WTC11 (cell line): Measurements from ENCODE around the gene STARD10. TPM values are rescaled to one million over a fixed set of nuclear protein-coding genes. Genes with fewer than 3 reads are reported as not detected.

ENCODE experiments used
- ATAC-seq: fragments of 200-7000 bp; cut with Tn5 transposase; 2 replicates; pipeline ENCODE4 v1.10.0; 2021; ENCODE audit warnings: mild to moderate bottlenecking, moderate library complexity
- CTCF ChIA-PET: fragments of 300-600 bp; sonication (Branson Sonifier 250); formaldehyde crosslinking; loops from one replicate; lab custom pipeline; 2021; ENCODE audit warnings: antibody characterized with exemption; lab: Charles Lee
- POLR2A ChIA-PET: fragments of 350-600 bp; sonication (Branson Sonifier 250); formaldehyde crosslinking; loops from one replicate; lab custom pipeline; 2021; ENCODE audit warnings: antibody characterized with exemption; lab: Charles Lee
- DNase-seq: peaks from one replicate; pipeline ENCODE4 v3.0.0; 2021; ENCODE audit warnings: low spot score
- H3K27ac Mint-ChIP-seq: 2 replicates; pipeline ENCODE4 v1.8.0; 2021; ENCODE audit warnings: mixed read lengths
- H3K27me3 Mint-ChIP-seq: 2 replicates; pipeline ENCODE4 v1.8.0; 2021; ENCODE audit warnings: low read depth, mild to moderate bottlenecking, moderate library complexity, mixed read lengths
- H3K36me3 Mint-ChIP-seq: 2 replicates; pipeline ENCODE4 v1.8.0; 2021; ENCODE audit warnings: mixed read lengths
- H3K4me1 Mint-ChIP-seq: 2 replicates; pipeline ENCODE4 v1.8.0; 2022; ENCODE audit warnings: mixed read lengths
- H3K4me3 Mint-ChIP-seq: 2 replicates; pipeline ENCODE4 v1.8.0; 2021; ENCODE audit warnings: mild to moderate bottlenecking, moderate library complexity, mixed read lengths
- H3K9me3 Mint-ChIP-seq: 2 replicates; pipeline ENCODE4 v1.8.0; 2021; ENCODE audit warnings: mixed read lengths
- ATF2 ChIP-seq: sonication (generic); formaldehyde crosslinking; IDR thresholded peaks from 2 replicates; pipeline ENCODE4 v1.8.1; 2022; ENCODE audit warnings: low read depth, missing genetic modification reagents, borderline replicate concordance
- CREB1 ChIP-seq: sonication (generic); formaldehyde crosslinking; IDR thresholded peaks from 2 replicates; pipeline ENCODE4 v1.8.0; 2023; ENCODE audit warnings: mild to moderate bottlenecking, missing genetic modification reagents
- CREM ChIP-seq: sonication (generic); formaldehyde crosslinking; IDR thresholded peaks from 2 replicates; pipeline ENCODE4 v1.8.1; 2022; ENCODE audit warnings: mild to moderate bottlenecking, missing genetic modification reagents, moderate library complexity
- ELF4 ChIP-seq: sonication (generic); formaldehyde crosslinking; IDR thresholded peaks from 2 replicates; pipeline ENCODE4 v1.8.1; 2022; ENCODE audit warnings: low read depth, mild to moderate bottlenecking, moderate library complexity, missing genetic modification reagents
- EMX1 ChIP-seq: fragments of 250-450 bp; sonication (Bioruptor Pico); IDR thresholded peaks from 2 replicates; pipeline ENCODE4 v1.8.0; 2021; ENCODE audit warnings: mild to moderate bottlenecking
- ESRRA ChIP-seq: sonication (generic); formaldehyde crosslinking; IDR thresholded peaks from 2 replicates; pipeline ENCODE4 v1.8.1; 2022; ENCODE audit warnings: mild to moderate bottlenecking, missing genetic modification reagents, borderline replicate concordance
- GABPB1 ChIP-seq: sonication (generic); formaldehyde crosslinking; IDR thresholded peaks from 2 replicates; pipeline ENCODE4 v1.8.1; 2023; ENCODE audit warnings: mild to moderate bottlenecking, missing genetic modification reagents
- GRHL2 ChIP-seq: fragments of 250-450 bp; sonication (Bioruptor Pico); IDR thresholded peaks from 2 replicates; pipeline ENCODE4 v1.8.0; 2022; ENCODE audit warnings: mild to moderate bottlenecking, moderate library complexity; ENCODE audit not compliant: insufficient replicate concordance, severe bottlenecking
- IRF2 ChIP-seq: sonication (generic); formaldehyde crosslinking; IDR thresholded peaks from 2 replicates; pipeline ENCODE4 v1.8.0; 2022; ENCODE audit warnings: low read depth, missing genetic modification reagents, borderline replicate concordance
- KAT7 ChIP-seq: sonication (generic); formaldehyde crosslinking; IDR thresholded peaks from 2 replicates; pipeline ENCODE4 v1.8.1; 2023; ENCODE audit warnings: missing genetic modification reagents, mild to moderate bottlenecking, borderline replicate concordance
- MXD4 ChIP-seq: fragments of 250-450 bp; sonication (Bioruptor Pico); IDR thresholded peaks from 2 replicates; pipeline ENCODE4 v1.8.0; 2021; ENCODE audit warnings: mild to moderate bottlenecking, moderate library complexity, borderline replicate concordance
- NR1H2 ChIP-seq: sonication (generic); formaldehyde crosslinking; IDR thresholded peaks from 2 replicates; pipeline ENCODE4 v1.9.0; 2021; ENCODE audit warnings: mild to moderate bottlenecking, moderate library complexity, missing genetic modification reagents
- PRDM15 ChIP-seq: sonication (generic); formaldehyde crosslinking; IDR thresholded peaks from 2 replicates; pipeline ENCODE4 v1.8.0; 2022; ENCODE audit warnings: missing genetic modification reagents
- PRRX2 ChIP-seq: fragments of 250-450 bp; sonication (Bioruptor Pico); IDR thresholded peaks from 2 replicates; pipeline ENCODE4 v1.8.0; 2021; ENCODE audit warnings: mild to moderate bottlenecking
- SMAD3 ChIP-seq: sonication (generic); formaldehyde crosslinking; IDR thresholded peaks from 2 replicates; pipeline ENCODE4 v1.8.0; 2022; ENCODE audit warnings: missing genetic modification reagents, mild to moderate bottlenecking, borderline replicate concordance
- SOX15 ChIP-seq: fragments of 250-450 bp; sonication (Bioruptor Pico); IDR thresholded peaks from 2 replicates; pipeline ENCODE4 v1.9.0; 2021; ENCODE audit warnings: mild to moderate bottlenecking
- SP1 ChIP-seq: sonication (generic); formaldehyde crosslinking; conservative IDR thresholded peaks from 2 replicates; pipeline ENCODE4 v1.8.1; 2022; ENCODE audit warnings: missing genetic modification reagents
- TEAD4 ChIP-seq: sonication (generic); formaldehyde crosslinking; IDR thresholded peaks from 2 replicates; pipeline ENCODE4 v1.8.0; 2022; ENCODE audit warnings: mild to moderate bottlenecking, missing genetic modification reagents
- ZBTB21 ChIP-seq: sonication (generic); formaldehyde crosslinking; IDR thresholded peaks from 2 replicates; pipeline ENCODE4 v1.8.1; 2023; ENCODE audit warnings: mild to moderate bottlenecking, missing genetic modification reagents, borderline replicate concordance
- ZNF671 ChIP-seq: fragments of 250-450 bp; sonication (Bioruptor Pico); IDR thresholded peaks from 2 replicates; pipeline ENCODE4 v1.8.0; 2021; ENCODE audit warnings: mild to moderate bottlenecking
- ZSCAN18 ChIP-seq: fragments of 250-450 bp; sonication (Bioruptor Pico); IDR thresholded peaks from 2 replicates; pipeline ENCODE4 v2.1.2; 2022; ENCODE audit warnings: mild to moderate bottlenecking, moderate library complexity
- total RNA-seq: library from RNA; stranded (reverse); gene quantifications from 3 replicates; pipeline ENCODE4 v1.2.3, GENCODE V29; 2021
- TF ChIP-seq, protein P1 (sequence below): sonication (generic); formaldehyde crosslinking; IDR thresholded peaks from 2 replicates; pipeline ENCODE4 v1.8.0; 2022; ENCODE audit warnings: mild to moderate bottlenecking, missing genetic modification reagents
- TF ChIP-seq, protein P2 (sequence below): sonication (generic); formaldehyde crosslinking; IDR thresholded peaks from 2 replicates; pipeline ENCODE4 v1.8.1; 2023; ENCODE audit warnings: mild to moderate bottlenecking, moderate library complexity, missing genetic modification reagents
- TF ChIP-seq, protein P3 (sequence below): fragments of 250-450 bp; sonication (Bioruptor Pico); IDR thresholded peaks from 2 replicates; pipeline ENCODE4 v1.9.0; 2021; ENCODE audit warnings: moderate library complexity, mild to moderate bottlenecking, inconsistent platforms, borderline replicate concordance
- TF ChIP-seq, protein P4 (sequence below): sonication (generic); formaldehyde crosslinking; IDR thresholded peaks from 2 replicates; pipeline ENCODE4 v1.8.0; 2022; ENCODE audit warnings: mild to moderate bottlenecking, missing genetic modification reagents

STARD10 gene
- total RNA-seq, 1 experiment from 2014 or later: 32.0 TPM

GRCh38 chr11:72746821-72747220 lies 47.0 kb downstream of the STARD10 start (continued):
- TF ChIP-seq PRDM15 (CRISPR knock-in tag) (no peak), SOX15 (CRISPR knock-in tag) (no peak), TEAD4 (CRISPR knock-in tag) (no peak), IRF2 (CRISPR knock-in tag) (no peak), CREM (CRISPR knock-in tag) (no peak), CREB1 (CRISPR knock-in tag) (no peak), NR1H2 (CRISPR knock-in tag) (no peak), KAT7 (no peak), PRRX2 (CRISPR knock-in tag) (no peak), SP1 (no peak), ZBTB21 (CRISPR knock-in tag) (no peak), SMAD3 (no peak), GRHL2 (CRISPR knock-in tag) (no peak)
- TF ChIP-seq, protein P1, sequence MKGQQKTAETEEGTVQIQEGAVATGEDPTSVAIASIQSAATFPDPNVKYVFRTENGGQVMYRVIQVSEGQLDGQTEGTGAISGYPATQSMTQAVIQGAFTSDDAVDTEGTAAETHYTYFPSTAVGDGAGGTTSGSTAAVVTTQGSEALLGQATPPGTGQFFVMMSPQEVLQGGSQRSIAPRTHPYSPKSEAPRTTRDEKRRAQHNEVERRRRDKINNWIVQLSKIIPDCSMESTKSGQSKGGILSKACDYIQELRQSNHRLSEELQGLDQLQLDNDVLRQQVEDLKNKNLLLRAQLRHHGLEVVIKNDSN: no peak
- TF ChIP-seq, all 79 proteins: peak for 0

DNA sequence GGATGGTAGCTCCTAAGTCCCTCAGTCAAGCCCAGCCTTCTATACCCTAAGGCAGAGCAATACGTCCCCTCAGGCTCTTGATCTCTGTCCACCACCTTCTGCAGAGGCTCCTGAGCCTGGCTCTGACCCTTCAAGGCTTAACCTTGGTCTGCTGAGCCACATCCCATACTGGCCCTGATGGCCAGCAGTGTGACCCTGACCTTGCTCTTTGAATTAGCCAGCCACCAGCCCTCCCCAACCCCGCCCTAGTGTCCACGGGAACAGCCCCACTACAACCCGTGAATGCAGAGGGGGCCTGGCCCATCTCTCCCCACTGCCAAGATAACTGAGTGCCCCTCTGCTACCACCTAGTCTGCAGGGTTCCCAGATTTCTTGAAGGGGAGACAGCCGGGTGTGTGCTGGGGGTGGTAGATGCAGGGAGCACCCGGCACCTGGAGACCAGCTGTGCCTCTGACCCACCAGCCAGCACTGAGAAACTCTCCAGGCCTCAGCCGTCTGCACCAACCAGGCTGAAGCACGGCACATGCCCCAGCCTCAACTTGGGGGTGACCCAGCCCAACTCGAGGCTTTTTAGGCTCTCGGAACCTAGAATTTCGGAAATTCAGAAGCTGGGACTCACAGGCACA lies 47.8 kb downstream of the STARD10 start:
- POLR2A ChIA-PET: interaction anchor here (0.6 kb wide), 1 partner anchor 64 kb away, joined by 3 read pairs; no protein-coding TSS in a partner anchor
- H3K27ac Mint-ChIP-seq: no peak overlapping the region
- H3K4me1 Mint-ChIP-seq: peaks cover 42% of the 10 kb centered on the region
- CTCF ChIA-PET: interaction anchor here (1.2 to 2.0 kb wide), 3 partner anchors 18 to 48 kb away, joined by 3 to 8 read pairs (median 4); partner anchors contain the start of gene STARD10
- H3K4me3 Mint-ChIP-seq: no peak overlapping the region
- DNase-seq: no peak
- H3K27me3 Mint-ChIP-seq: no peaks in the 10 kb centered on the region
- no peak for ATAC-seq
- no peak for TF ChIP-seq GABPB1 (CRISPR knock-in tag)
- TF ChIP-seq ZNF671 (CRISPR knock-in tag): no peak
- TF ChIP-seq, protein P2, sequence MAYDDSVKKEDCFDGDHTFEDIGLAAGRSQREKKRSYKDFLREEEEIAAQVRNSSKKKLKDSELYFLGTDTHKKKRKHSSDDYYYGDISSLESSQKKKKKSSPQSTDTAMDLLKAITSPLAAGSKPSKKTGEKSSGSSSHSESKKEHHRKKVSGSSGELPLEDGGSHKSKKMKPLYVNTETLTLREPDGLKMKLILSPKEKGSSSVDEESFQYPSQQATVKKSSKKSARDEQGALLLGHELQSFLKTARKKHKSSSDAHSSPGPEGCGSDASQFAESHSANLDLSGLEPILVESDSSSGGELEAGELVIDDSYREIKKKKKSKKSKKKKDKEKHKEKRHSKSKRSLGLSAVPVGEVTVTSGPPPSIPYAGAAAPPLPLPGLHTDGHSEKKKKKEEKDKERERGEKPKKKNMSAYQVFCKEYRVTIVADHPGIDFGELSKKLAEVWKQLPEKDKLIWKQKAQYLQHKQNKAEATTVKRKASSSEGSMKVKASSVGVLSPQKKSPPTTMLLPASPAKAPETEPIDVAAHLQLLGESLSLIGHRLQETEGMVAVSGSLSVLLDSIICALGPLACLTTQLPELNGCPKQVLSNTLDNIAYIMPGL (CRISPR knock-in tag): no peak
- TF ChIP-seq ELF4: no peak
- no peak for TF ChIP-seq ESRRA (CRISPR knock-in tag)
- no peak for TF ChIP-seq GRHL2 (CRISPR knock-in tag)
- TF ChIP-seq CREM (CRISPR knock-in tag): no peak
- no peak for TF ChIP-seq ATF2 (CRISPR knock-in tag)
- no peak for TF ChIP-seq EMX1
- TF ChIP-seq, protein P3, sequence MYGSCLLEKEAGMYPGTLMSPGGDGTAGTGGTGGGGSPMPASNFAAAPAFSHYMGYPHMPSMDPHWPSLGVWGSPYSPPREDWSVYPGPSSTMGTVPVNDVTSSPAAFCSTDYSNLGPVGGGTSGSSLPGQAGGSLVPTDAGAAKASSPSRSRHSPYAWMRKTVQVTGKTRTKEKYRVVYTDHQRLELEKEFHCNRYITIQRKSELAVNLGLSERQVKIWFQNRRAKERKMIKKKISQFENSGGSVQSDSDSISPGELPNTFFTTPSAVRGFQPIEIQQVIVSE (CRISPR knock-in tag): no peak
- TF ChIP-seq, protein P4, sequence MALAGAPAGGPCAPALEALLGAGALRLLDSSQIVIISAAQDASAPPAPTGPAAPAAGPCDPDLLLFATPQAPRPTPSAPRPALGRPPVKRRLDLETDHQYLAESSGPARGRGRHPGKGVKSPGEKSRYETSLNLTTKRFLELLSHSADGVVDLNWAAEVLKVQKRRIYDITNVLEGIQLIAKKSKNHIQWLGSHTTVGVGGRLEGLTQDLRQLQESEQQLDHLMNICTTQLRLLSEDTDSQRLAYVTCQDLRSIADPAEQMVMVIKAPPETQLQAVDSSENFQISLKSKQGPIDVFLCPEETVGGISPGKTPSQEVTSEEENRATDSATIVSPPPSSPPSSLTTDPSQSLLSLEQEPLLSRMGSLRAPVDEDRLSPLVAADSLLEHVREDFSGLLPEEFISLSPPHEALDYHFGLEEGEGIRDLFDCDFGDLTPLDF: no peak
- TF ChIP-seq MXD4: no peak
- no peak for TF ChIP-seq PRRX2 (CRISPR knock-in tag)
- TF ChIP-seq ZSCAN18: no peak
- peaks cover 2% of the 10 kb centered on the region; the same call in 1 of the 2 replicates for H3K36me3 Mint-ChIP-seq
- no peaks in the 10 kb centered on the region for H3K9me3 Mint-ChIP-seq
